ENCODE measurements around the gene CACNA2D1. TPM values are rescaled to one million over a fixed set of nuclear protein-coding genes. Genes with fewer than 3 reads are reported as not detected.

CACNA2D1 gene
- total RNA-seq, 1 experiment from 2014 or later = 0.77 TPM

DNA sequence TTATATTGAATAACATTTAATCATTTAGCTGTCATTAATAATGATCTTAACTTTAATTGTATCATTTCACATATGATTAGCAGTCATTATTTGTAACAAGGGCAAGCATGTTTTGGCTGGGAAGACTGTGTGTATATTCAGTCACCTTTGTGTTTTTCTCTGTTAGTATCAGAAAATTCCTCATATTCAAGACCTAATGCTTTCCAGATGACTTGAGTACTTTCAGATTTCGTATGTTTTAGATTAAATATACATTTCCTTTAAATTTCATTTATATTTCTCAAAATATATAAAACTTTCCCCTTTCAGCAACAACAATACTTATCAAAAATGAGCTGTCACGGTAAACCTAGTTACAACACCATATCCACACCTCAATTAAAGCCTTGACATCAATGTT is 6.3 kb upstream of the CACNA2D1 start:
- BruUV-seq (replicated peaks) = no TSS peak
- H4K20me1 ChIP-seq (ENCODE audit: low read length) = no peaks in the 10 kb centered on the region
- H3K4me1 ChIP-seq (ENCODE audit: insufficient read depth, low read length) = no peaks in the 10 kb centered on the region
- peaks cover 39% of the 10 kb centered on the region for H3K27me3 ChIP-seq (ENCODE audit: low read length)
- H3K36me3 ChIP-seq (ENCODE audit: low read depth, low read length) = no peaks in the 10 kb centered on the region
- H3K9me3 ChIP-seq (ENCODE audit: low read length) = no peaks in the 10 kb centered on the region
- intact Hi-C loops (cut with micrococcal nuclease) = loop anchor here (10.0 kb wide), 2 partner anchors 275 to 405 kb away; no protein-coding TSS in a partner anchor
- H2AFZ ChIP-seq (ENCODE audit: low read length) = no peak overlapping the region
- no peak overlapping the region for H3K4me2 ChIP-seq (ENCODE audit: low read length)
- H3K79me2 ChIP-seq (ENCODE audit: low read length) = no peaks in the 10 kb centered on the region
- TF ChIP-seq EZH2phosphoT487 (IDR thresholded peaks at IDR 0.05; ENCODE audit: borderline replicate concordance, low read length) (no peak), EZH2 (IDR thresholded peaks at IDR 0.05; ENCODE audit: low read length, unreplicated experiment) (no peak)
- TF ChIP-seq, protein P1, sequence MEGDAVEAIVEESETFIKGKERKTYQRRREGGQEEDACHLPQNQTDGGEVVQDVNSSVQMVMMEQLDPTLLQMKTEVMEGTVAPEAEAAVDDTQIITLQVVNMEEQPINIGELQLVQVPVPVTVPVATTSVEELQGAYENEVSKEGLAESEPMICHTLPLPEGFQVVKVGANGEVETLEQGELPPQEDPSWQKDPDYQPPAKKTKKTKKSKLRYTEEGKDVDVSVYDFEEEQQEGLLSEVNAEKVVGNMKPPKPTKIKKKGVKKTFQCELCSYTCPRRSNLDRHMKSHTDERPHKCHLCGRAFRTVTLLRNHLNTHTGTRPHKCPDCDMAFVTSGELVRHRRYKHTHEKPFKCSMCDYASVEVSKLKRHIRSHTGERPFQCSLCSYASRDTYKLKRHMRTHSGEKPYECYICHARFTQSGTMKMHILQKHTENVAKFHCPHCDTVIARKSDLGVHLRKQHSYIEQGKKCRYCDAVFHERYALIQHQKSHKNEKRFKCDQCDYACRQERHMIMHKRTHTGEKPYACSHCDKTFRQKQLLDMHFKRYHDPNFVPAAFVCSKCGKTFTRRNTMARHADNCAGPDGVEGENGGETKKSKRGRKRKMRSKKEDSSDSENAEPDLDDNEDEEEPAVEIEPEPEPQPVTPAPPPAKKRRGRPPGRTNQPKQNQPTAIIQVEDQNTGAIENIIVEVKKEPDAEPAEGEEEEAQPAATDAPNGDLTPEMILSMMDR (conservative IDR thresholded peaks at IDR 0.05; ENCODE audit: low read depth, low read length) = no peak
- H3K9me2 ChIP-seq (replicated peaks; ENCODE audit: low read length) = no peaks in the 10 kb centered on the region
- ChIA-PET POLR2A (ENCODE audit: unreplicated experiment) (no interaction called here), CTCF (no interaction called here)
- no peaks in the 10 kb centered on the region for H3F3A ChIP-seq (ENCODE audit: low read length, unreplicated experiment)
- ATAC-seq (no peak), DNase-seq (no peak)
- H3K9ac ChIP-seq (ENCODE audit: low read length) = no peak overlapping the region
- no peak overlapping the region for H3K4me3 ChIP-seq (ENCODE audit: low read length)
- H3K27ac ChIP-seq (ENCODE audit: low read length) = no peak overlapping the region

DNA sequence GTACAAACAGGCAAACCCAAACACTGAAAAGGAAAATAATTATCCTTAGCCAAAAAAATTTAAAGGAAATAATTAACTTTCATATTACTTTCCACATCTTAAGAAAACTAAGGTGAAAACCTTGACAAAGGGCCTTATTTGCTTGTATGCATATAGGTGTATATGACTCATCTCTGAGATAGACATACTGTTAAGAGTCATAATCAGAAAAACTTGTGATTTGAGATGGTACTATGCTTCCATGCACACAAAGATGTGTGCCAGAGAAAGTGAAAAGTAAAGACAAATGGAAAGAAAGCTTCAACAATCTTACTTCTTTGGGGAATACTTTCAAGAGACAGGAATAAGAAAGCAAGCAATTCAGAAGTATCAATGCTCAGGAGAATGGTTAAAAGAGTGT is 3.3 kb upstream of the CACNA2D1 start:
- Histone ChIP-seq H3K79me2 (ENCODE audit: low read length) (no peaks in the 10 kb centered on the region), H4K20me1 (ENCODE audit: low read length) (no peaks in the 10 kb centered on the region), H3K36me3 (ENCODE audit: low read depth, low read length) (no peaks in the 10 kb centered on the region), H3K9me2 (replicated peaks; ENCODE audit: low read length) (no peaks in the 10 kb centered on the region), H3K27me3 (ENCODE audit: low read length) (peaks cover 57% of the 10 kb centered on the region), H3K9ac (ENCODE audit: low read length) (no peak overlapping the region), H3K4me1 (ENCODE audit: insufficient read depth, low read length) (peaks cover 7% of the 10 kb centered on the region; the same call in 1 of the 2 replicates), H3K9me3 (ENCODE audit: low read length) (no peaks in the 10 kb centered on the region), H3K4me2 (ENCODE audit: low read length) (no peak overlapping the region), H3K27ac (ENCODE audit: low read length) (no peak overlapping the region), H3F3A (ENCODE audit: low read length, unreplicated experiment) (no peaks in the 10 kb centered on the region), H3K4me3 (ENCODE audit: low read length) (no peak overlapping the region), H2AFZ (ENCODE audit: low read length) (no peak overlapping the region)
- DNase-seq (no peak), ATAC-seq (no peak)
- BruUV-seq (replicated peaks) = no TSS peak
- ChIA-PET POLR2A (ENCODE audit: unreplicated experiment) (no interaction called here), CTCF (no interaction called here)
- intact Hi-C loops (cut with micrococcal nuclease) = loop anchor here (10.0 kb wide), 2 partner anchors 272 to 402 kb away; no protein-coding TSS in a partner anchor
- no peak for TF ChIP-seq EZH2phosphoT487 (IDR thresholded peaks at IDR 0.05; ENCODE audit: borderline replicate concordance, low read length)
- TF ChIP-seq, protein P1 (conservative IDR thresholded peaks at IDR 0.05; ENCODE audit: low read depth, low read length) = no peak
- no peak for TF ChIP-seq EZH2 (IDR thresholded peaks at IDR 0.05; ENCODE audit: low read length, unreplicated experiment)

DNA sequence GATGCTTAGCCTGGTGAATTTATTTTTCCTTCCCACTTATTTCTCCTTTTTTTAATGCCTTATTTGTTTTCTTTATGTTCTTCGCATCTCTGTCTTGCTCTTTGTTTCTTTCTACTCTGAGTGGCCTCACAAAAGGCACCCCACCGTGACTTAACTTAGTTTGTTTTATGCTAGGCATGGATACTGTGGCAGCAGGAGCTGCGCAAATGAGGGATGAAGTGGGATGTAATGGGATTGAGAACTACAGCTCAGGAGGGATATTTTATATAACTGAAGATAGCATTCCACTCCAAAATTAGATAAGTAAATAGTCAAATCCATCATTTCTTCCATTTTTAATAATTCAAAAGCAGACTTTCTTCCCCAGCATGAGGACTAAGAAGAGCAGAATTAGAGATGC is 1.7 kb upstream of the CACNA2D1 start:
- ChIA-PET CTCF (no interaction called here), POLR2A (ENCODE audit: unreplicated experiment) (no interaction called here)
- Histone ChIP-seq H3K79me2 (ENCODE audit: low read length) (no peaks in the 10 kb centered on the region), H4K20me1 (ENCODE audit: low read length) (no peaks in the 10 kb centered on the region), H3K9me3 (ENCODE audit: low read length) (no peaks in the 10 kb centered on the region), H3K4me3 (ENCODE audit: low read length) (no peak overlapping the region), H3K27me3 (ENCODE audit: low read length) (peaks cover 67% of the 10 kb centered on the region), H3F3A (ENCODE audit: low read length, unreplicated experiment) (no peaks in the 10 kb centered on the region), H3K4me2 (ENCODE audit: low read length) (no peak overlapping the region), H3K27ac (ENCODE audit: low read length) (no peak overlapping the region), H3K4me1 (ENCODE audit: insufficient read depth, low read length) (peaks cover 7% of the 10 kb centered on the region; the same call in 1 of the 2 replicates), H3K9ac (ENCODE audit: low read length) (no peak overlapping the region), H3K36me3 (ENCODE audit: low read depth, low read length) (no peaks in the 10 kb centered on the region), H2AFZ (ENCODE audit: low read length) (no peak overlapping the region), H3K9me2 (replicated peaks; ENCODE audit: low read length) (no peaks in the 10 kb centered on the region)
- DNase-seq (no peak), ATAC-seq (no peak)
- no TSS peak for BruUV-seq (replicated peaks)
- intact Hi-C loops (cut with micrococcal nuclease) = loop anchor here (10.0 kb wide), 2 partner anchors 270 to 400 kb away; no protein-coding TSS in a partner anchor
- TF ChIP-seq, protein P1 (conservative IDR thresholded peaks at IDR 0.05; ENCODE audit: low read depth, low read length) = no peak
- TF ChIP-seq EZH2 (IDR thresholded peaks at IDR 0.05; ENCODE audit: low read length, unreplicated experiment) (no peak), EZH2phosphoT487 (IDR thresholded peaks at IDR 0.05; ENCODE audit: borderline replicate concordance, low read length) (no peak)

Measured in PC-3 (cell line).